Urinary bladder (tissue), 4 donors: Measurements from ENCODE around the gene APAF1. TPM values are rescaled to one million over a fixed set of nuclear protein-coding genes. Genes with fewer than 3 reads are reported as not detected.

Source experiments
- DNase-seq: peaks from one replicate; pipeline ENCODE4 v3.0.0-alpha.2; 2015; ENCODE audit errors: extremely low spot score
- H3K27ac ChIP-seq: one replicate; pipeline ENCODE4 v1.5.1; 2013; ENCODE audit warnings: low read depth, mild to moderate bottlenecking, moderate library complexity
- H3K36me3 ChIP-seq: one replicate; pipeline ENCODE4 v1.6.1; 2013; ENCODE audit warnings: mild to moderate bottlenecking, moderate library complexity; ENCODE audit not compliant: insufficient read depth
- H3K4me1 ChIP-seq: one replicate; pipeline ENCODE4 v1.6.1; 2013; ENCODE audit warnings: mild to moderate bottlenecking, moderate library complexity; ENCODE audit not compliant: insufficient read depth
- H3K4me3 ChIP-seq: one replicate; pipeline ENCODE4 v1.5.1; 2013; ENCODE audit warnings: low read depth, low read length
- WGBS: extraction: QIAGEN DNeasy Blood & Tissue Kit; methylation state at CpG from one replicate; pipeline ENCODE4 v1.1.7; 2013; 5-methylcytosine and 5-hydroxymethylcytosine counted together
- polyA plus RNA-seq: library from polyadenylated mRNA; stranded (reverse); fragments of 200-250 nt; gene quantifications from one replicate; pipeline ENCODE4 v1.2.3, GENCODE V29; 2013
- small RNA-seq: library from RNA; depleted of rRNA; stranded (forward); fragments of <200 nt; gene quantifications from one replicate; pipeline ENCODE3, GENCODE V24; 2014
- total RNA-seq: library from RNA; depleted of rRNA; stranded (reverse); fragments of >200 nt; gene quantifications from one replicate; pipeline ENCODE4 v1.2.3, GENCODE V29; 2014
- donor health status: healthy with polysubstance abuse.
- donor health status: healthy.

APAF1 gene
- total and polyA plus RNA-seq, 2 donors = 5.5 to 52.9 TPM

- no peak overlapping the region for H3K4me3 ChIP-seq
- no peaks in the 10 kb centered on the region for H3K4me1 ChIP-seq
- 95% methylated on average over 8 of the region's 8 CpGs for WGBS
- DNase-seq = no peak
- H3K36me3 ChIP-seq = no peaks in the 10 kb centered on the region
- H3K27ac ChIP-seq = no peak overlapping the region
These were observed 127.0 kb downstream of the APAF1 start for GRCh38 chr12:98771811-98772752.

- Histone ChIP-seq H3K27ac (no peak overlapping the region), H3K36me3 (no peaks in the 10 kb centered on the region), H3K4me3 (no peak overlapping the region), H3K4me1 (no peaks in the 10 kb centered on the region)
- 93% methylated on average over 3 of the region's 3 CpGs for WGBS
- no peak for DNase-seq
These were observed 127.7 kb downstream of the APAF1 start for GRCh38 chr12:98772818-98773217.

DNA sequence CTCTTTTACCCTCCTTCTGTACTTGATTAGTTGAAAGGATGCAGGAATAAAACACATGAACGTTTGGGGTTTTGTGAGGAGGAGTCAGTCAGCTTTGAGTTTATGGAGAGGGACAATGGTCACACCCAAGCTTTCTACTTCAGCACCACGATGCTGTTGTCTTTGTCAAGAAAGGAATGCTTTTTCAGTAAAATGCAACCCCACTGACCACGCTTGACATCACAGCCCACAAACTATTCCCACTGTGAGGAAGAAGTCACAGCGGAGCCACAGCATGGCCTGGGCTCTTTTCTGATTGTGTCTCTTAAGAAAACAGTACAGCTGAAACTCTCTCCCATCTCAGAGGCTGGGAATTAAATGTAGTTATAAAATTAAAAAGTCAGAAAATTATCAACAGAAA lies 135.2 kb downstream of the APAF1 start:
- Histone ChIP-seq H3K4me3 (no peak overlapping the region), H3K4me1 (no peaks in the 10 kb centered on the region), H3K36me3 (no peaks in the 10 kb centered on the region), H3K27ac (no peak overlapping the region)
- DNase-seq = no peak
- WGBS = 61% methylated on average over 4 of the region's 4 CpGs

DNA sequence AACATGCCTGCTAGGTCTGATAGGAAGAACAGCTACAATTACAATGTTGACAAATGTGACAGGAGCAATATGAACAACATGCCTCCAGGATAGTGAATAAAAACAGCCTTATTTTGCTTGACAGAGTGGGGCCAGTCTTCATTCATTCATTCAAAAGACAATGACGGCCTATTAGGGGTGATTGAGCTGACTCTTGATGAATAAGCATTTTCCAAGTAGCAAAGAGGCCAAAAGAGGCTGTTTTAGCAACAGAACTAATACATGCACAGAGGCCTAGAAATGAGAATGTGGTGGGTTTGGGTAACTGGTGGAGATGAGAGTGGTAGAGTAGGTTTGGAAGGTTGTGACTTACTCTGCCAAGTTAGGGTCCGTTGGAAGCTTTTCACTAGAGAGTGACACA lies 138.3 kb downstream of the APAF1 start:
- no peaks in the 10 kb centered on the region for H3K4me1 ChIP-seq
- H3K4me3 ChIP-seq = no peak overlapping the region
- no peak overlapping the region for H3K27ac ChIP-seq
- DNase-seq = no peak
- no peaks in the 10 kb centered on the region for H3K36me3 ChIP-seq
- WGBS = 91% methylated on average over 2 of the region's 2 CpGs

Small RNAs within 50 kb of the gene (small RNA-seq; reads per million reads assigned to genes)
- 10.9 reads per million, percentile 94 among the genes with 10 or more reads in this experiment for gene SNORA53

Other genes starting within 250 kb of the APAF1 start
- 220 TPM for gene TMPO, start 129.7 kb upstream of the APAF1 start, total RNA-seq
- 25.5 TPM for gene TMPO, start 129.7 kb upstream of the APAF1 start, polyA plus RNA-seq
- gene SLC25A3, start 51.6 kb upstream of the APAF1 start, total RNA-seq = 360 TPM
- 489 TPM for gene SLC25A3, start 51.6 kb upstream of the APAF1 start, polyA plus RNA-seq
- 58.5 TPM for gene IKBIP, start 502 bp upstream of the APAF1 start, total RNA-seq
- 13.1 TPM for gene IKBIP, start 502 bp upstream of the APAF1 start, polyA plus RNA-seq